GM19452 (cell line): ENCODE data around the gene KCTD16.
A peak's percentile ranks its signal among the peaks of the same experiment; 100 is the strongest.

Experiments used
- ATAC-seq: cut with Tn5 transposase; IDR thresholded peaks from one replicate; pipeline ENCODE4 v1.9.1; 2021; ENCODE audit not compliant: unreplicated experiment

Gene KCTD16

GRCh38 chr5:144162686-144163085 lies 8.0 kb upstream of the KCTD16 start:
- ATAC-seq, result no peak

GRCh38 chr5:144166696-144167095 lies 4.0 kb upstream of the KCTD16 start:
- no peak for ATAC-seq

GRCh38 chr5:144167998-144168397 lies 2.7 kb upstream of the KCTD16 start:
- ATAC-seq, result no peak

- ATAC-seq, result peak; percentile 0
Measured at GRCh38 chr5:144169904-144170275, 783 bp upstream of the KCTD16 start.

- no peak for ATAC-seq
Measured at GRCh38 chr5:144173766-144174165, 3.1 kb downstream of the KCTD16 start.

GRCh38 chr5:144177548-144177947 lies 6.9 kb downstream of the KCTD16 start:
- no peak for ATAC-seq

- ATAC-seq, result no peak
Measured at GRCh38 chr5:144179226-144179625, 8.6 kb downstream of the KCTD16 start.

- no peak for ATAC-seq
Measured at GRCh38 chr5:144183254-144183889, 12.7 kb downstream of the KCTD16 start.

- ATAC-seq, result peak; percentile 79
Measured at GRCh38 chr5:144187699-144188294, 17.1 kb downstream of the KCTD16 start.

- peak; percentile 37 for ATAC-seq
Measured at GRCh38 chr5:144189800-144190429, 19.2 kb downstream of the KCTD16 start.

- no peak for ATAC-seq
Measured at GRCh38 chr5:144191531-144191930, 20.9 kb downstream of the KCTD16 start.

- peak; percentile 87 for ATAC-seq
Measured at GRCh38 chr5:144191998-144192397, 21.3 kb downstream of the KCTD16 start.

- ATAC-seq, result no peak
Measured at GRCh38 chr5:144192661-144193060, 22.0 kb downstream of the KCTD16 start.

- no peak for ATAC-seq
Measured at GRCh38 chr5:144194144-144194543, 23.5 kb downstream of the KCTD16 start.

GRCh38 chr5:144195448-144195847 lies 24.8 kb downstream of the KCTD16 start:
- ATAC-seq, result no peak

- no peak for ATAC-seq
Measured at GRCh38 chr5:144196612-144197011, 25.9 kb downstream of the KCTD16 start.

- ATAC-seq, result no peak
Measured at GRCh38 chr5:144198386-144198785, 27.7 kb downstream of the KCTD16 start.

GRCh38 chr5:144201588-144201987 lies 30.9 kb downstream of the KCTD16 start:
- ATAC-seq, result no peak

- ATAC-seq, result no peak
Measured at GRCh38 chr5:144202072-144202471, 31.4 kb downstream of the KCTD16 start.

GRCh38 chr5:144202726-144203125 lies 32.1 kb downstream of the KCTD16 start:
- ATAC-seq, result no peak

- ATAC-seq, result peak; percentile 80
Measured at GRCh38 chr5:144203750-144204596, 33.3 kb downstream of the KCTD16 start.

GRCh38 chr5:144205141-144205551 lies 34.5 kb downstream of the KCTD16 start:
- ATAC-seq, result no peak
